ENCODE data around the gene HMGCR. TPM values are rescaled to one million over a fixed set of nuclear protein-coding genes. Genes with fewer than 3 reads are reported as not detected.

HMGCR gene
- total RNA-seq, 1 experiment from 2014 or later, result 101 TPM

- H3K27ac ChIP-seq (ENCODE audit: low read depth, low read length), result no peak overlapping the region
- TF ChIP-seq, protein P1, sequence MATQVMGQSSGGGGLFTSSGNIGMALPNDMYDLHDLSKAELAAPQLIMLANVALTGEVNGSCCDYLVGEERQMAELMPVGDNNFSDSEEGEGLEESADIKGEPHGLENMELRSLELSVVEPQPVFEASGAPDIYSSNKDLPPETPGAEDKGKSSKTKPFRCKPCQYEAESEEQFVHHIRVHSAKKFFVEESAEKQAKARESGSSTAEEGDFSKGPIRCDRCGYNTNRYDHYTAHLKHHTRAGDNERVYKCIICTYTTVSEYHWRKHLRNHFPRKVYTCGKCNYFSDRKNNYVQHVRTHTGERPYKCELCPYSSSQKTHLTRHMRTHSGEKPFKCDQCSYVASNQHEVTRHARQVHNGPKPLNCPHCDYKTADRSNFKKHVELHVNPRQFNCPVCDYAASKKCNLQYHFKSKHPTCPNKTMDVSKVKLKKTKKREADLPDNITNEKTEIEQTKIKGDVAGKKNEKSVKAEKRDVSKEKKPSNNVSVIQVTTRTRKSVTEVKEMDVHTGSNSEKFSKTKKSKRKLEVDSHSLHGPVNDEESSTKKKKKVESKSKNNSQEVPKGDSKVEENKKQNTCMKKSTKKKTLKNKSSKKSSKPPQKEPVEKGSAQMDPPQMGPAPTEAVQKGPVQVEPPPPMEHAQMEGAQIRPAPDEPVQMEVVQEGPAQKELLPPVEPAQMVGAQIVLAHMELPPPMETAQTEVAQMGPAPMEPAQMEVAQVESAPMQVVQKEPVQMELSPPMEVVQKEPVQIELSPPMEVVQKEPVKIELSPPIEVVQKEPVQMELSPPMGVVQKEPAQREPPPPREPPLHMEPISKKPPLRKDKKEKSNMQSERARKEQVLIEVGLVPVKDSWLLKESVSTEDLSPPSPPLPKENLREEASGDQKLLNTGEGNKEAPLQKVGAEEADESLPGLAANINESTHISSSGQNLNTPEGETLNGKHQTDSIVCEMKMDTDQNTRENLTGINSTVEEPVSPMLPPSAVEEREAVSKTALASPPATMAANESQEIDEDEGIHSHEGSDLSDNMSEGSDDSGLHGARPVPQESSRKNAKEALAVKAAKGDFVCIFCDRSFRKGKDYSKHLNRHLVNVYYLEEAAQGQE (IDR thresholded peaks at IDR 0.05; ENCODE audit: low read depth), result no peak
- TF ChIP-seq CEBPB (IDR thresholded peaks at IDR 0.05; ENCODE audit: low read depth), result no peak
- no peak for TF ChIP-seq EZH2phosphoT487 (IDR thresholded peaks at IDR 0.05; ENCODE audit: borderline replicate concordance)
- no peak for TF ChIP-seq POLR2AphosphoS5 (IDR thresholded peaks at IDR 0.05; ENCODE audit: low read depth, low read length)
- TF ChIP-seq EGR1 (IDR thresholded peaks at IDR 0.05; ENCODE audit: low read depth), result no peak
- TF ChIP-seq SIN3A (IDR thresholded peaks at IDR 0.05; ENCODE audit: low read depth), result no peak
- no peak for TF ChIP-seq CBX3 (IDR thresholded peaks at IDR 0.05; ENCODE audit: low read depth)
- TF ChIP-seq ZBTB33 (IDR thresholded peaks at IDR 0.05; ENCODE audit: extremely low read depth, insufficient replicate concordance, low read length), result no peak
- no peak for TF ChIP-seq SRF (IDR thresholded peaks at IDR 0.05; ENCODE audit: low read depth)
- TF ChIP-seq JUND (IDR thresholded peaks at IDR 0.05), result no peak
- TF ChIP-seq, protein P2, sequence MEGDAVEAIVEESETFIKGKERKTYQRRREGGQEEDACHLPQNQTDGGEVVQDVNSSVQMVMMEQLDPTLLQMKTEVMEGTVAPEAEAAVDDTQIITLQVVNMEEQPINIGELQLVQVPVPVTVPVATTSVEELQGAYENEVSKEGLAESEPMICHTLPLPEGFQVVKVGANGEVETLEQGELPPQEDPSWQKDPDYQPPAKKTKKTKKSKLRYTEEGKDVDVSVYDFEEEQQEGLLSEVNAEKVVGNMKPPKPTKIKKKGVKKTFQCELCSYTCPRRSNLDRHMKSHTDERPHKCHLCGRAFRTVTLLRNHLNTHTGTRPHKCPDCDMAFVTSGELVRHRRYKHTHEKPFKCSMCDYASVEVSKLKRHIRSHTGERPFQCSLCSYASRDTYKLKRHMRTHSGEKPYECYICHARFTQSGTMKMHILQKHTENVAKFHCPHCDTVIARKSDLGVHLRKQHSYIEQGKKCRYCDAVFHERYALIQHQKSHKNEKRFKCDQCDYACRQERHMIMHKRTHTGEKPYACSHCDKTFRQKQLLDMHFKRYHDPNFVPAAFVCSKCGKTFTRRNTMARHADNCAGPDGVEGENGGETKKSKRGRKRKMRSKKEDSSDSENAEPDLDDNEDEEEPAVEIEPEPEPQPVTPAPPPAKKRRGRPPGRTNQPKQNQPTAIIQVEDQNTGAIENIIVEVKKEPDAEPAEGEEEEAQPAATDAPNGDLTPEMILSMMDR (IDR thresholded peaks at IDR 0.05 in 2 of 3, conservative IDR thresholded peaks at IDR 0.05 in 1 of 3; ENCODE audit: borderline replicate concordance in 1 of 3, insufficient read depth in 1 of 3, low read depth in 2 of 3, low read length in 2 of 3), result no peak
- peaks cover 3 to 6% of the 10 kb centered on the region in 2 experiments for H3K36me3 ChIP-seq (ENCODE audit: control insufficient read depth in 1 of 2, insufficient read depth in 2 of 2, low read length in 2 of 2)
- H3K9me3 ChIP-seq (ENCODE audit: control insufficient read depth in 1 of 2, insufficient read depth in 1 of 2, low read depth in 1 of 2, low read length in 2 of 2), result no peaks in the 10 kb centered on the region
- ChIA-PET POLR2A (no interaction called here), CTCF (interaction anchor here (1.2 kb wide), 1 partner anchor 25 kb away, joined by 3 read pairs; no protein-coding TSS in a partner anchor), RAD21 (ENCODE audit: low non-redundant PET in 1 of 2, low total read pairs in 2 of 2, uncharacterized antibody in 2 of 2, unreplicated experiment in 2 of 2) (no interaction called here)
- no peak overlapping the region for H3K4me2 ChIP-seq (ENCODE audit: low read length)
- no peaks in the 10 kb centered on the region for H3K4me1 ChIP-seq (ENCODE audit: control insufficient read depth in 1 of 2, insufficient read depth in 2 of 2, low read length in 2 of 2)
- BruUV-seq (replicated peaks), result no TSS peak
- no peaks in the 10 kb centered on the region for H3K27me3 ChIP-seq (ENCODE audit: insufficient read depth, low read length)
- H3K79me2 ChIP-seq (ENCODE audit: insufficient read depth, low read length), result no peaks in the 10 kb centered on the region
- no peaks in the 10 kb centered on the region for H3K9me2 ChIP-seq (ENCODE audit: insufficient read depth)
- no peak overlapping the region for H2AFZ ChIP-seq (ENCODE audit: low read depth, low read length, poor library complexity, severe bottlenecking)
- H3K9ac ChIP-seq (ENCODE audit: low read length), result no peak overlapping the region
- intact Hi-C loops (cut with micrococcal nuclease), result no loop called here
- H4K20me1 ChIP-seq (ENCODE audit: insufficient read depth), result no peaks in the 10 kb centered on the region
- no peak for DNase-seq (ENCODE audit: low read depth, low spot score)
- no peak overlapping the region for H3K4me3 ChIP-seq (replicated peaks in 1 of 2; ENCODE audit: low read depth in 1 of 2, low read length in 2 of 2)
- ATAC-seq, result no peak
These were observed 28.7 kb downstream of the HMGCR start for GRCh38 chr5:75365740-75366139.
